RCC 7860 (cell line): ENCODE results near the gene DNAJC7.
"Not testable (repeated sequence)": the region's sequence is repeated elsewhere in the genome, so short reads cannot be mapped to it uniquely, and the experiment has no call there.

Experiments
- DNase-seq: peaks from one replicate; pipeline ENCODE4 v3.0.0-alpha.2; 2015; ENCODE audit warnings: low spot score
- FAIRE-seq: peaks from 2 replicates; lab custom pipeline; 2012; peaks lifted over from hg19 to GRCh38; lab: Jason Lieb, UNC

The DNAJC7 gene

GRCh38 chr17:41962111-41962510, 55.1 kb downstream of the DNAJC7 start:
- FAIRE-seq, result no peak
- no peak for DNase-seq

DNA sequence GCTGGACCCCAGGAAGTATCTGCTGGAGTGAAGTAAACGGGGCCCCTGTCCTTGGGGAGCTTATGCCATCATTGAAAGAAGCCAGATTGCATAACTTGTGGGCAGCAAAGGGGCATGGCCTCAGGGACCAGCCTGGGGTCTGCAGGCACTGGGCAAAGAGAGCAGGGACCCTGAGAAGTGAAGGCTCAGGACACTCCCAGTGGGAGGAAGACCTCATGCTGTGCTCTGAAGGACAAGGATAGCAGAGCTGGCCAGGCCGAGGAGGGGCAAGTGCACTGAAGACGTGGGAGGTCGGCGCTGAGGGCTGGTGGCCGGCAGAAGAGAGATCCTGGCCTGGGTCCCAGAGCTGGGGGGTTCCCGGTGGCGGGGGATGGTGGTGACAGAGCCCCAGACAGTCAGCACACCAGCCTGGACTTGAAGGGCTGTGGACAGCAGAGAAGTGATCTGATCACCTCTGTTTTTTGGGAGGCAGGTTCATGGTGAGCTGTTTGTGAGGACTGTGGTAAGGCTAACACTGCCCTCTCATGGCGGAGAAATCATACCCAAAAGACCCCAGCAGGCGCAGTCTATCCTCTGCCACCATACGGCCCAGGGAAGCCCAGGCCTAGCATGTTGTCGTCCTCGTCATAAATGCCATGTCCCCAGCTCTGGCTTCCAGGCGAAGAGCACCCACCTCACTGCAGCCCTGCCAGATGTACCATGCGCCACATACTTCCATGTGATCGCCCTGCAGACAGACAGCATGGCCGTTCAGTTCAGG, 57.7 kb downstream of the DNAJC7 start:
- FAIRE-seq, result no peak
- DNase-seq, result peak; percentile 16

DNA sequence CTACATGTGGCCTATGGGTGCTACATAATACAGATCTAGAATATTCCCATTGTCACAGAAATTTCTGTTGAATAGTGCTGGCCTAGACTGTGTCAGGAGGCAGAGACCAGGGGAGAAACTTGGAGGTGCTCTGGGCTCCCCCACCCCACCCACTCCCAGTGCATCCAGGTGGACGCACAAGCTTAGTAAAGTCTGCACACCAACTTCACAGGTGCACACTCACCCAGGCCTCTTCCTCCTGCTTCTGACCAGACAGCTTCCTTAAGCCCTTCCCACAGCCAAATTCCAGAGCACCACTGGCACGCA, 58.3 kb downstream of the DNAJC7 start:
- DNase-seq (no peak), FAIRE-seq (no peak)

GRCh38 chr17:41957869-41958439, 59.3 kb downstream of the DNAJC7 start:
- no peak for FAIRE-seq
- no peak for DNase-seq

GRCh38 chr17:41957031-41957868, 60.0 kb downstream of the DNAJC7 start:
- DNase-seq (peak; percentile 20), FAIRE-seq (no peak)

- FAIRE-seq (no peak), DNase-seq (no peak)
Measured at GRCh38 chr17:41956522-41956921, 60.7 kb downstream of the DNAJC7 start.

DNA sequence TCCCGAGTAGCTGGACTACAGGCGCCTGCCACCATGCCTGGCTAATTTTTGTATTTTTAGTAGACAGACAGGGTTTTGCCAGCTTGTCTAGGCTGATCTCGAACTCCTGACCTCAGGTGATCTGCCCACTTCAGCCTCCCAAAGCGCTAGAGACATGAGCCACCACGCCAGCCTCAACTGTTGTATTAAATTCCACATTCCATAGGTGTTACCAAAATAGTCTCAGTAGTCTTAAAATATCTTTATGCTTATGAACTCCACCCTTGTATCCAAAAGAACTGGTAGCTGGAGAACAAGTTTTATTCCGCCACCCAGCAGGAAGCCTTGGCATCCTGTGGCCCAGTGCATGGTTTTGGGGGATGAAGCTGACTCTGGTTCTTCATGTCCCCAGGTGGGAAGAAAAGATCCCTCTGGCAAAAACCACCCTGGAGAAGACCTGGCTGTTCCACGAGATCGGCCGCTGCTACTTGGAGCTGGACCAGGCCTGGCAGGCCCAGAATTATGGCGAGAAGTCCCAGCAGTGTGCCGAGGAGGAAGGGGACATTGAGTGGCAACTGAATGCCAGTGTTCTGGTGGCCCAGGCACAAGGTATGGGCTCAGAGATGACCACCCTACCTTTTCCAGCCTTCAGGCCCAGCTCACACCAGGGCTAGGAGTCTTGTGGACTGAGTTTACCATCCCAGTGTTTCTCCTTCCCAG, 68.3 kb downstream of the DNAJC7 start:
- DNase-seq (no peak), FAIRE-seq (no peak)

DNA sequence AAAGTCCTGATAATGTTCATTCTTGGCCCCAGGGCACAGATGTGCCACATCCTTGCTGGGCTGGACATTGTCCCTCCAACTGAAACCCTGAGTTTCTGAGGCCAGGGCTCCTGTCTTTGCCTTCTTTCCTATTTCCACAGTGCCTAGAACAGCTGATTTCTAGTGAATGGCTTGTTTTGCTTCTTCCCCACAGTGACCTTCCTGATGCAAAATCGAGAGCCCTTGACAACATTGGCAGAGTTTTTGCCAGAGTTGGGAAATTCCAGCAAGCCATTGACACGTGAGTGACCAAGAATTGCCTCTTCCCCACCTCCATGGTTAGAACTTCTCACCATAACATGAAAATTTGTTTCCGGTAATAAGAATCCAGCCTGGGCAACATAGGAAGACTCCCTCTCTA, 72.3 kb downstream of the DNAJC7 start:
- FAIRE-seq, result no peak
- DNase-seq, result no peak

DNA sequence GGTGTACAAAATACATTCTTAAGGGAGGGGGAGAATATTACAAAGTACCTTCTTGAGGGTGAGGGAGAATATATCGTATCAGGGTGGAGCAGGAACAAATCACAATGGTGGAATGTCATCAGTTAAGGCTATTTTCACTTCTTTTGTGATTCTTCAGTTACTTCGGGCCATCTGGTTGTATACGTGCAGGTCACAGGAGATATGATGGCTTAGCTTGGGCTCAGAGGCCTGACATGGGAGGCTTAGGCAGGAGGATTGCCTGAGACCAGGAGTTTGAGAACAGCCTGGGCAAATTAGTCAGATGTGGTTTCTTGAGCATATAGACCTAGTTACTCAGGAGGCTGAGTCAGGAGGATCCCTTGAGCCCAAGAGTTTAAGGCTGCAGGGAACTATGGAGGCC, 73.7 kb downstream of the DNAJC7 start:
- FAIRE-seq (no peak), DNase-seq (no peak)

DNA sequence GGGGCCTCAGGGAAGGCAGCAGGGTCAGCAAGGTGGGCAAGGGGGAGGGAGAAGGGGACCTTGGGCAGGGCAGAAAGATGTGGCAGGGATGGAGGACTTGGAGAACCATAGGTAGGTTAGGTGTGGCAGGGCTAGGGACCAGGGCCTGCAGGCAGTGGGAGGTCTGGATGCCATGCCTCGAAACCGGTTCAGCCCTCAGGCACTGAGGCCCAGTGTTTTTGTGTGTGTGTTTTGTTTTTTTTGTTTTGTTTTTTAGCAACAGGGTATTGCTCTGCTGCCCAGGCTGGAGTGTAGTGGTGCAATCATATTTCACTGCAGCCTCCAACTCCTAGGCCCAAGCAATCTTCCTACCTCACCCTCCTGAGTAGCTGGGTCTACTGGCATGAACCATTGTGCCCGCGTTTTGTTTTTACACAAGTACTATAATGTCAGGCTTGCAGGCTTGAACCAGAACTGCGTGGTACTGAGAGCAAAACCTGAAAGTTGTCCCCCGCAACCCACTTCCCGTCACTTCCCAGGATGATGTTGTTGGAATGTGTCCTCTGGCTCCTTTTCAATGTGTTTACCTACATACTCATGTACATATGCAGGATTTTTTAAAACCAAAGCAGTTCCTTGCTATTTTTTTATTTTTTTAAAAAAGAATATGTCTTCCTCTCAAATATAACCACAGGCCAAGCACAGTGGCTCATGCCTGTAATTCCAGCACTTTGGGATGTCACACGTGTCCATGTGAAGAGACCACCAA, 74.4 kb downstream of the DNAJC7 start:
- DNase-seq (no peak), FAIRE-seq (no peak)

DNA sequence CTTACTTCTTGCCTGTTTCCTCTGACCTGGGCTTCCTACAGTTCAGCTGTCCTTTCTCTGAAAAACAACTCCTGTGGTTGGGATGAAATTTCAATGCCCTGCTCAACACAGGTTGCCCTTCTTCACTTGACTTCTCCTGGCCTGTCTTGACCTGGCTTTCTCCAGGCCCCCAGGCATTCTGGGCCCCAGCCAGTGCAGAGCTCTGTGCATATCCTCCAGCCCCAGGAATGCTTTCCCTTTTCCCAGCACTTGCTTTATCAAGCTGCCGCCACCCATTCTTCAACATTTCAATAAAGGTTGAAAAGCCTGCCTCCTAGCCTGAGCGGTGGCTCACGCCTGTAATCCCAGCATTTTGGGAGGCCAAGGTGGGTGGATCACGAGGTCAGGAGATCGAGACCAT, 76.1 kb downstream of the DNAJC7 start:
- DNase-seq (no peak), FAIRE-seq (no peak)

- FAIRE-seq (no peak), DNase-seq (no peak)
Measured at GRCh38 chr17:41939693-41940090, 77.5 kb downstream of the DNAJC7 start.

DNA sequence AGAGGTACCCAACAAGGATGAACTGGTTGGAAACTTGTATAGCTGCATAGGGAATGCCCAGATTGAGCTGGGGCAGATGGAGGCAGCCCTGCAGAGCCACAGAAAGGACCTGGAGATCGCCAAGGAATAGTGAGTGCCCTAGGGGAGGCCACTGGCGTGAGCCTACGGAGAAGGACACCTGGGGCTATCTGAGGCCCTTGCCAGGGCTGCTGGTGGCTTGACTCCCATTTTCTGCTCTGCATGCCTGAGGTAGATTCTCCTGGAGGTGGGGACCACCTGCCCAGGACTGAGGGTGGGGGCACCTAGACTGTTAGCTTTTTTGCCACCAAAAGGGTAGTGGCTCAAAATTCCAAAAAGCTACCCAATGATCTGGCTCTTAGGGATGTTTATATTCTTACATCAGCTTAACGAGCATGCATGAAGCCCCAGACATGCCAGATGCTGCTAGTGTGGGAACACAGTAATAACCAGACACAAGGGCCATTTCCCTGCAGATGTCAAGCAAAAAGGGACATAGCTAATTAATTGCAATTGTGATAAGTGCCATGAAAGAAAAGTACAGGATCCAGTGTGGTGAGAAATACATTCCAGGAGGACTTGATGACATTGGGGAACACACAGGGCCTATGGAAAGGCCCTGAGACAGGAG, 78.1 kb downstream of the DNAJC7 start:
- no peak for FAIRE-seq
- no peak for DNase-seq

GRCh38 chr17:41937970-41938954, 79.0 kb downstream of the DNAJC7 start:
- FAIRE-seq (no peak), DNase-seq (no peak)

DNA sequence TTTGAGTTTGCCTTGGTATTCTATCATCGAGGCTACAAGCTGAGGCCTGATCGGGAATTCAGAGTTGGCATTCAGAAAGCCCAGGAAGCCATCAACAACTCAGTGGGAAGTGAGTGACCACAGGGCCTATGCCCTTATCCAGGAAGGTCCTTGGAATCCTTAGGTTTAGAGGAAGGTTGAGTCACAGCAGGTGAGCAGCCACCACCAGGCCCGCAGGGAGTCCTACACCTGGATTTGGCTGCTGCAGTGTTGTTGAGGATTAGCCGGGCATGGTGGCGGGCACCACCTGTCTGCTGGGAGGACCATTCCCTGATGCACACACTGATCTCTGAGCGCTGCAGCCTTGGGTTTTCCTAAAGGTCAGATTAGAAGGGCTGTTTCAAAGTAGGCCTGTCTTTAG, 81.6 kb downstream of the DNAJC7 start:
- DNase-seq (no peak), FAIRE-seq (no peak)

DNA sequence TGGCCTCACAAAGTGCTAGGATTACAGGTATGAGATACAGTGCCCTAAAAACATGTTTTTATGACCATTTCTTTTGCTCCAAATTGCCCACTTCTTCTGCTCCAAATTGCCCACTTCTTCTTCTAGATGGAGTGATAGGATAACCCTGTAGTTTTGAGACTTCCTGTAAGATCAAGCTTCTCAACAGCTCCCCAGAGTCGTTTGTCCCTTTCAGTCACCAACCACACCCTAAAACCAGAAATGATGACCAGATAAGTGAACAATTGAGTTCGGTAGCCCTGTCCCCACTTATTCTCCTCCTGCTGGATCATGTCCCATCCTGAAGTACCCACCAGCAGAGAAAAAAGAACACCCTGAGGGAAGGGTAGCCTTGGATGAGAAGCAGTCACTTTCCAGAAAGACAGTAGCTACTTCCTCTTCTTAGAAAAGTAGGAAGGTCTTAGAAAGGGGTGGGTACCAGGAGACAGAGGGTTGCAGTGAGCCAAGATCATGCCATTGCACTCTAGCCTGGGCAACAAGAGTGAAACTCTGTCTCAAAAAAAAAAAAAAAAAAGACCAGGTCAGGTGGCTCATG, 84.3 kb downstream of the DNAJC7 start:
- FAIRE-seq, result no peak
- DNase-seq, result no peak

DNA sequence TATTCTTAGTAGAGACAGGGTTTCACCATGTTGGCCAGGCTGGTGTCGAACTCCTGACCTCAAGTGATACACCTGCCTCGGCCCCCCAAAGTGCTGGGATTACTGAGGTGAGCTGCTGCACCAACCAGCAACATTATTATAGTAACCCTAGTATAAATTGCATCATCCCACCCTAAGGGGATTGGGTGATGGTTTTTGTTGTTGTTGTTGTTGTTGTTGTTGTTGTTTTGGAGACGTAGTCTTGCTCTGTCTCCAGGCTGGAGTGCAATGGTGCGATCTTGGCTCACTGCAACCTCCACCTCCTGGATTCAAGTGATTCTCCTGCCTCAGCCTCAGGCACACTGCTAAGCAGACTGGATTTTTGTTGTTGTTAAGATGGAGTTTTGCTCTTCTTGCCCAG, 85.5 kb downstream of the DNAJC7 start:
- FAIRE-seq, DNase-seq: not testable (repeated sequence)

GRCh38 chr17:41930833-41931156, 86.4 kb downstream of the DNAJC7 start:
- FAIRE-seq, result not testable (repeated sequence)

More at GRCh38 chr17:41930833-41931156, 86.4 kb downstream of the DNAJC7 start:
- not testable (repeated sequence) for DNase-seq
